ENCODE measurements around the gene ANKRD13D. TPM values are rescaled to one million over a fixed set of nuclear protein-coding genes. Genes with fewer than 3 reads are reported as not detected.

The ANKRD13D gene
- total RNA-seq, 1 experiment from 2014 or later = 25.2 TPM

- no peak for DNase-seq (ENCODE audit: low spot score)
- in situ Hi-C loops (cut with HindIII; ENCODE audit: low sequenced_read_pairs) = no loop called here
Measured at GRCh38 chr11:67282876-67283371, 6.2 kb upstream of the ANKRD13D start.

- in situ Hi-C loops (cut with HindIII; ENCODE audit: low sequenced_read_pairs) = no loop called here
- no peak for DNase-seq (ENCODE audit: low spot score)
Measured at GRCh38 chr11:67283481-67283963, 5.6 kb upstream of the ANKRD13D start.

- in situ Hi-C loops (cut with HindIII; ENCODE audit: low sequenced_read_pairs) = no loop called here
- DNase-seq (ENCODE audit: low spot score) = no peak
Measured at GRCh38 chr11:67284811-67285540, 4.1 kb upstream of the ANKRD13D start.

DNA sequence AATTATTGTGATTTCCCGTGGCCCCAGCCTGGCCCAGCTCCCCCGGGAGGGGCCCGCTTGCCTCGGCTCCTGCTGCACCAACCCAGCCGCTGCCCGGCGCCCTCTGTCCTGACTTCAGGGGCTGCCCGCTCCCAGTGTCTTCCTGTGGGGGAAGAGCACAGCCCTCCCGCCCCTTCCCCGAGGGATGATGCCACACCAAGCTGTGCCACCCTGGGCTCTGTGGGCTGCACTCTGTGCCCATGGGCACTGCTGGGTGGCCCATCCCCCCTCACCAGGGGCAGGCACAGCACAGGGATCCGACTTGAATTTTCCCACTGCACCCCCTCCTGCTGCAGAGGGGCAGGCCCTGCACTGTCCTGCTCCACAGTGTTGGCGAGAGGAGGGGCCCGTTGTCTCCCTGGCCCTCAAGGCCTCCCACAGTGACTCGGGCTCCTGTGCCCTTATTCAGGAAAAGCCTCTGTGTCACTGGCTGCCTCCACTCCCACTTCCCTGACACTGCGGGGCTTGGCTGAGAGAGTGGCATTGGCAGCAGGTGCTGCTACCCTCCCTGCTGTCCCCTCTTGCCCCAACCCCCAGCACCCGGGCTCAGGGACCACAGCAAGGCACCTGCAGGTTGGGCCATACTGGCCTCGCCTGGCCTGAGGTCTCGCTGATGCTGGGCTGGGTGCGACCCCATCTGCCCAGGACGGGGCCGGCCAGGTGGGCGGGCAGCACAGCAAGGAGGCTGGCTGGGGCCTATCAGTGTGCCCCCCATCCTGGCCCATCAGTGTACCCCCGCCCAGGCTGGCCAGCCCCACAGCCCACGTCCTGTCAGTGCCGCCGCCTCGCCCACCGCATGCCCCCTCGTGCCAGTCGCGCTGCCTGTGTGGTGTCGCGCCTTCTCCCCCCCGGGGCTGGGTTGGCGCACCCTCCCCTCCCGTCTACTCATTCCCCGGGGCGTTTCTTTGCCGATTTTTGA, 3.3 kb upstream of the ANKRD13D start:
- no peak for DNase-seq (ENCODE audit: low spot score)
- in situ Hi-C loops (cut with HindIII; ENCODE audit: low sequenced_read_pairs) = no loop called here

GRCh38 chr11:67286621-67287333, 2.3 kb upstream of the ANKRD13D start:
- in situ Hi-C loops (cut with HindIII; ENCODE audit: low sequenced_read_pairs) = no loop called here
- no peak for DNase-seq (ENCODE audit: low spot score)

GRCh38 chr11:67287355-67288197, 1.5 kb upstream of the ANKRD13D start:
- no peak for DNase-seq (ENCODE audit: low spot score)
- in situ Hi-C loops (cut with HindIII; ENCODE audit: low sequenced_read_pairs) = no loop called here

GRCh38 chr11:67288198-67288451, 978 bp upstream of the ANKRD13D start:
- no peak for DNase-seq (ENCODE audit: low spot score)
- in situ Hi-C loops (cut with HindIII; ENCODE audit: low sequenced_read_pairs) = no loop called here

- in situ Hi-C loops (cut with HindIII; ENCODE audit: low sequenced_read_pairs) = no loop called here
- peak; percentile 75 for DNase-seq (ENCODE audit: low spot score)
Measured at GRCh38 chr11:67288452-67289225, 464 bp upstream of the ANKRD13D start.

DNA sequence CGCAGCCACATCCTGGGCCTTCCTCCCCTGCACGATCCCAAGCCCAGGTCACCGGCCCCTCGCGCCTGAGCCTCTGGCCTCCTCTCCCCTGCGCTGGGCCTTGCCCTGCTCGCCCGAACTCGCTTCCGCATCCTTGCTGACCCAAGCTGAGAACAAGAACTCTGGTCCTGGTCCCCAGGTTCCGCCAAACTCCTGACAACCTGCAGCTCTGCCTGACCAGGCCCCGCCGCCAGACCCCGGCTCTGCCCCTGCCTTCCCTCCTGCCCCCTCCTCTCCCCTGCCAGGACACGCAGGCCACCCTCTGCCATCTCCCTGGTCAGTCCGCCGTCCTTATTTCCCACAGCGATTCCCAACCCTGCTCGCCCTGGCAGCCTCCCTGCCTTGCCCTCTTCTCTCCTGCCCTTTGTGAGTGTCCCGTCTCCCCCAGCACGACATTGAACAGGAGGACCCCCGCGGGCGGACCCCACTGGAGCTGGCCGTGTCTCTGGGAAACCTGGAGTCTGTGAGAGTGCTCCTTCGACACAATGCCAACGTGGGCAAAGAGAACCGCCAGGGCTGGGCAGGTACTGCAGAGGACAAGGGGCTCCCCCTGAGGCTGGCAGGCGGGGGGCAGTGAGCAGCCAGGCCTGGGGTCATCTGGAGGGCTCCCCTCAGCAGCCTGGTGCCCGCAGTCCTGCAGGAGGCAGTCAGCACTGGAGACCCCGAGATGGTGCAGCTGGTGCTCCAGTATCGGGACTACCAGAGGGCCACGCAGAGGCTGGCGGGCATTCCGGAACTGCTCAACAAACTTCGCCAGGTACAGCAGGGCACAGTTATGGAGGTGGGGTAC, 762 bp downstream of the ANKRD13D start:
- no peak for DNase-seq (ENCODE audit: low spot score)
- in situ Hi-C loops (cut with HindIII; ENCODE audit: low sequenced_read_pairs) = no loop called here

DNA sequence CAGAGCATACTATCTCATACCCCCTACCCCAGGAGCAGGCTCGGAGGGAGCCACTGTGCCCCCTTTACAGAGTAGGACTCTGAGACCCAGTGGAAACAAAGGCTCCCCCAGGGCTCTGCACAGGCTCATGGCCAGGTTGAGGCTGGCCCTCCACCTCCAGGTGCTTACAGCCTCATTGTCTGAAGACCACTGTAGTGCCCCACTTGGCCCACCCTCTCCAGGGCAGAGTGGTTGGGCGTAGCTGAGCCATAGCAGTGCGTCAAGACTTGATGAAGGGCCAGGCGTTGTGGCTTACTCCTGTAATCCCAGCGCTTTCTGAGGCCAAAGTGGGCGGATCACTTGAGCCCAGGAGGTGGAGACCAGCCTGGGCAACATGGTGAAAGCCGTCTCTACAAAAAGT, 1.7 kb downstream of the ANKRD13D start:
- in situ Hi-C loops (cut with HindIII; ENCODE audit: low sequenced_read_pairs) = no loop called here

DNA sequence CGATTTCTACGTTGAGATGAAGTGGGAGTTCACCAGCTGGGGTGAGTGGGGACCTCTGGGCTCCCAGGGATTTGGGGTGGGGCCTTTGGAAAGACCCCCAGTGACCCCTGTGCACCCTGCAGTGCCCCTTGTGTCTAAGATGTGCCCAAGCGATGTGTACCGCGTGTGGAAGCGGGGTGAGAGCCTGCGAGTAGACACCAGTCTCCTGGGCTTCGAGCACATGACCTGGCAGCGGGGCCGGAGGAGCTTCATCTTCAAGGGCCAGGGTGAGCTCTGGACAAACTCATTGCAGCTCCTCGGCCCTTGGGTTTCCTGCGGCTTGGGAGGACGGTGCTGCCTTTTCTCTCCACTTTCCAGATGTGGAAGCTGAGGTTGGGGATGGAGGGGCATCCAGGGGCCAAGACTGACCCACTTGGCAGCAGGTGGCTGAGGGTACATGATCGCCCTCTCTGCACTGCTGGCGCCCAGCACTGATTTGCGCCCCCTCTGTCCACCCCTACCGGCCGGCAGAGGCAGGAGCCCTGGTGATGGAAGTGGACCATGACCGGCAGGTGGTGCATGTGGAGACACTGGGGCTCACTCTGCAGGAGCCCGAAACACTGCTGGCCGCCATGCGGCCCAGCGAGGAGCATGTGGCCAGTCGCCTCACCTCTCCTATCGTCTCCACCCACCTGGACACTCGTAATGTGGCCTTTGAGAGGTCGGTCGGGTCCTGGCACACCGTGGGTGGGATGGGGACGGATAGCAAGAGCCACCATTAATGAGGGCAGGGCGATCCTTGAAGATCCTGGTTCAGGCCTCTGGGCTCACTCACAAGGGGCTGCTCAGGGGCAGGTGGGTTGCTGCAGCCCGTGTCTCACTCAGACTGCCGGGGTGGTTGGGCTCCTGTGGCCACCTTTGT, 2.6 kb downstream of the ANKRD13D start:
- no peak for DNase-seq (ENCODE audit: low spot score)
- in situ Hi-C loops (cut with HindIII; ENCODE audit: low sequenced_read_pairs) = no loop called here

More for the DNA sequence above, 1.7 kb downstream of the ANKRD13D start:
- DNase-seq (ENCODE audit: low spot score) = no peak

- no peak for DNase-seq (ENCODE audit: low spot score)
Measured at GRCh38 chr11:67292671-67293070, 3.6 kb downstream of the ANKRD13D start.

DNA sequence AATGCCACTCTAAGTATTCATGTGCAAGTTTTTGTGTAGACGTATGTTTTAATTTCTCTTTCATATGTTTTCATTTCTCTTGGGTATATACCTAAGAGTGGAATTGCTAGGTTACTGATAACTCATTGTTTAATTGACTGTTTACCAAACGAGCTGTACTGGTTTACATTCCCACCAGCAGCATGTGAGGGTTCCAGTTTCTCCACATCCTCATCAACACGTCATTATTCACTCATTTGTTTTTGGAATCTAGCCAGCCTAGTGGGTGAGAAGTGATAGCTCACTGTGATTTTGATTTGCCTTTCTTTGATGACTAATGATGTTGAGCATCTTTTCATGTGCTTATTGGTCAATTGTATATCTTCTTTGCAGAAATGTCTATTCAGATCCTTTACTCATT, 4.0 kb downstream of the ANKRD13D start:
- in situ Hi-C loops (cut with HindIII; ENCODE audit: low sequenced_read_pairs) = no loop called here
- DNase-seq (ENCODE audit: low spot score) = no peak

More at GRCh38 chr11:67292671-67293070, 3.6 kb downstream of the ANKRD13D start:
- in situ Hi-C loops (cut with HindIII; ENCODE audit: low sequenced_read_pairs) = no loop called here

- in situ Hi-C loops (cut with HindIII; ENCODE audit: low sequenced_read_pairs) = no loop called here
- no peak for DNase-seq (ENCODE audit: low spot score)
Measured at GRCh38 chr11:67295846-67296245, 6.7 kb downstream of the ANKRD13D start.

DNA sequence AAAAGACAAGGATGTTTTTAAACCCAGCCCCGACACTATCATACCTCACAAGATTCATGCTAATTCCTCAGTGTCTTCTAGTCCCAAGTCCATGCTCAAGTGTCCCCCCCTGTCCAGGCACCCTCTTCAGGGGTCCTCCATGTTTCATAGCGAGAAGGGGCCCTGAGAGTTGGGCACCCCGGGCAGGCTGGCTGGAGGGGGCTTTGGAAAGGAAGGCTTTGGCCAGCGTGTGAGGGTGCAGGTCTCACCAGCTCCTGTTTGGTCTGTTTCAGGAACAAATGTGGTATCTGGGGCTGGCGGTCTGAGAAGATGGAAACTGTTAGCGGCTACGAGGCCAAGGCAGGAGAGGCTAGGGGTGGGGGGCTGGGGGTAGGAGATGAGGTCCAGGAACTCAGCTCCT, 9.7 kb downstream of the ANKRD13D start:
- in situ Hi-C loops (cut with HindIII; ENCODE audit: low sequenced_read_pairs) = no loop called here
- DNase-seq (ENCODE audit: low spot score) = no peak

- in situ Hi-C loops (cut with HindIII; ENCODE audit: low sequenced_read_pairs) = no loop called here
- no peak for DNase-seq (ENCODE audit: low spot score)
Measured at GRCh38 chr11:67299471-67300191, 10.5 kb downstream of the ANKRD13D start.

Measured in G401 (cell line).